HG03039 (cell line): ENCODE results near the gene MACF1.
"Not testable (repeated sequence)": the region's sequence is repeated elsewhere in the genome, so short reads cannot be mapped to it uniquely, and the experiment has no call there.

Experiments
- ATAC-seq: cut with Tn5 transposase; IDR thresholded peaks from one replicate; pipeline ENCODE4 v1.9.1; 2021; ENCODE audit warnings: mild to moderate bottlenecking, moderate library complexity; ENCODE audit not compliant: unreplicated experiment

Gene MACF1

DNA sequence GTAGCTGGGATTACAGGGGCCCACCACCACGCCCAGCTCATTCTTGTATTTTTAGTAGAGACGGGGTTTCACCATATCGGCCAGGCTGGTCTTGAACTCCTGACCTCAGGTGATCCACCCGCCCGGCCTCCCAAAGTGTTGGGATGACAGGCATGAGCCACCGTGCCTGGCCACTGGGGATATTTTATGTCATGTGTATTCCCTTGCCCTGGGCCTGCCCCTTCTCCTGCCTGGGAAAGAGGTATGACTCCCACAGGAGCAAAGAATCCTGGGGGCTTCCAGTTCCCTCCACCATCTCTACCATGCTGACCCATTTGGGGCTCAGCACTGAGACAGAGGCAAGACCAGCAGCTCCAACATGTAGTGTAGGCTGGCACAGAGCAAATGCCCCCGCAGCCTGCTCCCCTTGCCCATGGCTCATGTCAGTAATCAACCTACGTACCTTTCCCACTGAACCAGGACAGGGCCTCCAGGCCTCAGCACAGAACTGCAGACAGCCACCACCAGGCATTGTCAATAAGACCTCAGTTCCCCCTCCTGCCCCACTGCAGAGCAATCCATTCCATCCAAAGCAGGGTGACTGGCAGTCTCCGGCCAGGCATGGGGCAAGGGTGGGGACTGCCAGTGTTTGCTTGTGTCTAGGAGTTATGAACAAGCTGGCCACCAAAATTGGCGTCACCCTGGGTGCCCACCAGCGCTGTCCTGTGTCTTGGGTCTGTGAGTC is 322.1 kb downstream of the MACF1 start:
- no peak for ATAC-seq

DNA sequence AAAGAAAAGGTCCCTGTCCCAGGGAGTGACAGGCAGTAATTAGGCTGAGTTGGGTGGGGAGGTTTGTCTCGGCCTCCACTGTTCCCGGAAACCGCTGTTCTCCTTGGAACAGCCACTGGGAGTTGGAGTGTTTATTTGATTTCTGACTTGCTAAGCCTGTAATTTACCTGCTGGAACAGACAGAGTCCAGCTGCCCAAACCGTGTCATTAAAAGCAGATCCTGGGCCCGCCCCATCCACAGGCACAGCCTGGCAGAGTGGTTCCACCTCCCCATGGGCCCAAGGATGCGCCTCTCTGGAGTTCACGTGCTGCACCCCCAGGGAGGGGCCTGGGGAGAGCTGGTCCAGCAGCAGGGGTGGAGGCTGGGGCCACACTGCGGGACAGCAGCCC is 322.7 kb downstream of the MACF1 start:
- ATAC-seq = not testable (repeated sequence)

DNA sequence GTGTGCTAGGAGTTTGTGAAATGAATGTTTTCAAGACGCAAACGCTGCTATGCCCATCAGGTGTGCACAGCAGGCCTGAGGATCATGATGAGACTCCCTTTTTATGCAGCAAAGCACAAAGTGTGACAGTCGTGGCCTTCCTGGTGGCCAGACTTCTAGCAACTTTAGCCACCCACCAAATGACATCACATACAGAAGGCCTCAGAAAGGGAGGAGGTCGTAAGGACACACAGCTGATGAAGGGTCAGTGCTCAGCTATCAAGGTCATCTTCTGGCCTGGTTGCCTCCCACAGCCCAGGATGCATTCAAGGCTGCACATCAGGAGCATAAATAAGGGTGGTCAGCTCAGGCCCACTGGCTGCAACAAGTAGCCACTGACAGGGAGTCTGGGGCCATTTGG is 323.6 kb downstream of the MACF1 start:
- ATAC-seq = no peak

DNA sequence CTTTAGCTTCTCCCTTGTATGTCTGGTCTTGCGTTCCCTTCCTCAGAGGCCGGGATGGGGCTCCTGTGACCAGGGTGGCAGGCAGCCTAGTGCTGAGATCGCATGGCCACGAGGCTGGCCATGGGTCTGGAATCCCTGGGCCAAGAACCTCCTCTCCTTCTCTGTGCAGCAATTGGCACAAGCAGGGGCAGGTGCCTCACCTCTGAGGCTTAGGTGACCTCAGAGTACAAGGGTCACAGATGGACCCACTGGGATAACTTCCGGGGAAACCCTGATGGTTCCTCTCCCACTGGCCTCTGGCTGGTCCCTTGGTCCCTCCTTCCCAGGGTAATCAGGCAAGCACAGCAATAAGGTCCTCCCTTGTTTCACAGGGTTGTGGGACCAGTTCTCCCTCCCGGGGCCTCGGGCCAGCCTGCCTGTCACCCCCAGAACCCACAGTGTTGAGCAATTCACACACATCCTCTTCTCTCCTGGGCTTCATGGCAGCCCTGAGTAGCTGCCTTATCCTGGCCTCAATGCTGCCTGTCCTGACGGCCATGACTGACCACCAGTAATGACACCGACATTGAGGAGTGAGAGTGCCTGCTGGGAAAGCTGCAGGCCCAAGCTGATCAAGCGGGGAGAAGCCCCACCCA is 325.5 kb downstream of the MACF1 start:
- no peak for ATAC-seq

DNA sequence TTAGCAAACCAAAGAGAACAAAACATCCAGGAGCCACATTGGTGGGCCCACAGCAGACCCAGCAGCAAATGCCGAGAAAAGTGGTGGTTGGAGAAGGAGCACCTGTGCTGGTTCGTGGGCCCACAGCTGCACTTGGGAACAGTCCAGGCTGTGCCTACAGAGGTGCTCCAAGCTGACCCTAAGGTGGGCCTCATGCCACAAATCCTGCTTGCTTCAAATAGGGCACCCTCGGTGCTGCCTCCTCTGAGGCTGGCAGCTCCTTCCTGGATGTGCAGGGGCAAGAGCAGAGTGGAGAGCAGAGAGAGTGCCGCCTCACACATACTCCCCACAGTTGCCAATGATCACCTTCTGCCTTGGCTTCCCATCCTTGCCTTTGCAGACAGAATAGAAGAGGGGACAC is 327.0 kb downstream of the MACF1 start:
- ATAC-seq = no peak

DNA sequence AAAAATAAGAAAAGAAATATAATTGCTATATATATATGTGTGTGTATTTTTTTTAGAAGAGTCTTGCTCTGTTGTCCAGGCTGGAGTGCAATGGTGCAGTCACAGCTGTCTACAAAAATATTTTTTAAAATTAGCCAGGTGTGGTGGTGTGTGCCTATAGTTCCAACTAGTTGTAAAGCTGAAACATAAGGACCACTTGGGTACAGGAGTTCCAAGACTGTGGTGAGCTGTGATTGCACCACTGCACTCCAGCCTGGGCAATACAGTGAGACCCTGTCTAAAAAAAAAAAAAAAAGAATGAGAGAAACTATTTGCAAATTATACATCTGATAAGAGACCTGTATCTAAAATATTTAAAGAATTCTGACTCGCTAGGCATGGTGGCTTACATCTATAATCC is 328.9 kb downstream of the MACF1 start:
- ATAC-seq = no peak
